ENCODE results near the gene TPCN1.

- TF ChIP-seq CTCF (IDR thresholded peaks at IDR 0.05) (no peak), POLR2AphosphoS5 (IDR thresholded peaks at IDR 0.05) (no peak), POLR2A (IDR thresholded peaks at IDR 0.05) (no peak)
Observed at GRCh38 chr12:113171543-113171942, 49.7 kb upstream of the TPCN1 start.

All from breast epithelium (tissue), 3 donors.